HCT116 (cell line): ENCODE data around the gene MANSC1. TPM values are rescaled to one million over a fixed set of nuclear protein-coding genes. Genes with fewer than 3 reads are reported as not detected.

ENCODE experiments used
- ATAC-seq: fragments of 200-7000 bp; cut with Tn5 transposase; 2 replicates; pipeline ENCODE4 v1.9.1; 2020; ENCODE audit warnings: mild to moderate bottlenecking, moderate library complexity
- BruUV-seq: library from RNA; stranded (reverse); fragments of 400-500 nt; replicated peaks from 2 replicates; lab custom pipeline; 2021; lab: Mats Ljungman, UMichigan
- CTCF ChIA-PET: fragments of 300-600 bp; sonication (Branson Sonifier 250); formaldehyde crosslinking; loops from one replicate; lab custom pipeline; 2021; ENCODE audit warnings: antibody characterized with exemption; lab: Charles Lee
- POLR2A ChIA-PET: fragments of 300-600, 350-600 bp; sonication (Branson Sonifier 250); formaldehyde crosslinking; loops from one replicate; lab custom pipeline; 2021; ENCODE audit warnings: antibody characterized with exemption; lab: Charles Lee
- RAD21 ChIA-PET, 2 experiments: fragments of 300-600 bp; sonication (Branson Sonifier 250); formaldehyde crosslinking; loops; one replicate each; lab custom pipeline; 2023; ENCODE audit warnings: low total read pairs in 2 of 2; ENCODE audit not compliant: uncharacterized antibody in 2 of 2, unreplicated experiment in 2 of 2, low non-redundant PET in 1 of 2; lab: Charles Lee
- DNase-seq: peaks from one replicate; pipeline ENCODE4 v3.0.0-alpha.2; 2010; ENCODE audit warnings: low read depth, low spot score
- H2AFZ ChIP-seq: fragments of 200-600 bp; shearing (Covaris generic), sonication (generic); 2 replicates; pipeline ENCODE4 v1.6.1; 2017; ENCODE audit warnings: low read depth, mixed run types, mixed read lengths, antibody characterized with exemption, low read length; ENCODE audit not compliant: poor library complexity, severe bottlenecking
- H3K27ac ChIP-seq: 2 replicates; pipeline ENCODE4 v1.5.1; 2012; ENCODE audit warnings: low read depth, low read length
- H3K27me3 ChIP-seq: fragments of 200-600 bp; sonication (generic); 2 replicates; pipeline ENCODE4 v1.6.1; 2016; ENCODE audit warnings: mixed run types, low read length, mixed read lengths; ENCODE audit not compliant: insufficient read depth
- H3K36me3 ChIP-seq, 2 experiments: fragments of 200-500 bp in 1 of 2; fragments of 200-600 bp in 1 of 2; sonication (Bioruptor generic) in 1 of 2; sonication (generic) in 1 of 2; 2 replicates each; pipeline versions ENCODE4 v1.5.1 to v1.6.1; 2014 to 2016; ENCODE audit warnings: low read length in 2 of 2, inconsistent platforms in 1 of 2, mixed read lengths in 1 of 2, mixed run types in 1 of 2; ENCODE audit not compliant: insufficient read depth in 2 of 2, control insufficient read depth in 1 of 2
- H3K4me1 ChIP-seq, 2 experiments: fragments of 200-600 bp in 1 of 2; sonication (generic) in 1 of 2; 2 replicates each; pipeline versions ENCODE4 v1.5.1 to v1.6.1; 2012 to 2017; ENCODE audit warnings: low read length in 2 of 2, inconsistent platforms in 1 of 2, mild to moderate bottlenecking in 1 of 2, mixed read lengths in 1 of 2, mixed run types in 1 of 2, moderate library complexity in 1 of 2; ENCODE audit not compliant: insufficient read depth in 2 of 2, control insufficient read depth in 1 of 2
- H3K4me2 ChIP-seq: fragments of 200-600 bp; sonication (generic); 2 replicates; pipeline ENCODE4 v1.6.1; 2017; ENCODE audit warnings: mixed run types, low read length, mixed read lengths
- H3K4me3 ChIP-seq, 2 experiments: fragments of 200-600 bp in 1 of 2; sonication (generic) in 1 of 2; replicated peaks in 1 of 2; 2 replicates each; pipeline ENCODE4 v1.5.1; 2011 to 2016; ENCODE audit warnings: low read length in 2 of 2, control low read depth in 1 of 2, low read depth in 1 of 2, mild to moderate bottlenecking in 1 of 2, mixed read lengths in 1 of 2, mixed run types in 1 of 2
- H3K79me2 ChIP-seq: fragments of 200-600 bp; sonication (generic); 2 replicates; pipeline ENCODE4 v1.6.1; 2017; ENCODE audit warnings: mild to moderate bottlenecking, mixed run types, low read length, moderate library complexity, mixed read lengths; ENCODE audit not compliant: insufficient read depth
- H3K9ac ChIP-seq: fragments of 200-600 bp; sonication (generic); 2 replicates; pipeline ENCODE4 v1.6.1; 2016; ENCODE audit warnings: low read length, mixed read lengths
- H3K9me2 ChIP-seq: fragments of 200-600 bp; sonication (generic), shearing (Covaris generic); 2 replicates; pipeline ENCODE4 v1.6.1; 2017; ENCODE audit warnings: mixed run types, mild to moderate bottlenecking, moderate library complexity; ENCODE audit not compliant: insufficient read depth
- H3K9me3 ChIP-seq, 2 experiments: fragments of 200-500 bp in 1 of 2; fragments of 200-600 bp in 1 of 2; sonication (Bioruptor generic) in 1 of 2; sonication (generic) in 1 of 2; 2 replicates each; pipeline ENCODE4 v1.6.1; 2014 to 2017; ENCODE audit warnings: low read length in 2 of 2, mixed read lengths in 2 of 2, inconsistent platforms in 1 of 2, low read depth in 1 of 2, mild to moderate bottlenecking in 1 of 2, mixed run types in 1 of 2, moderate library complexity in 1 of 2; ENCODE audit not compliant: control insufficient read depth in 1 of 2, insufficient read depth in 1 of 2
- H4K20me1 ChIP-seq: fragments of 200-600 bp; sonication (generic), shearing (Covaris generic); 2 replicates; pipeline ENCODE4 v1.6.1; 2017; ENCODE audit warnings: mixed run types, mild to moderate bottlenecking, moderate library complexity; ENCODE audit not compliant: insufficient read depth
- FOSL1 ChIP-seq: IDR thresholded peaks from 2 replicates; pipeline ENCODE4 v1.6.1; 2012; ENCODE audit warnings: low read depth
- JUND ChIP-seq: IDR thresholded peaks from 2 replicates; pipeline ENCODE4 v1.6.1; 2012
- POLR2A ChIP-seq: IDR thresholded peaks from 2 replicates; pipeline ENCODE4 v1.7.0; 2011; ENCODE audit warnings: borderline replicate concordance; ENCODE audit not compliant: insufficient read depth, insufficient read length; ENCODE audit errors: extremely low read depth
- RAD21 ChIP-seq: IDR thresholded peaks from 2 replicates; pipeline ENCODE4 v1.6.1; 2012; ENCODE audit warnings: low read depth, mild to moderate bottlenecking
- TCF7L2 ChIP-seq: IDR thresholded peaks from 2 replicates; pipeline ENCODE4 v1.7.0; 2011; ENCODE audit warnings: borderline replicate concordance, inconsistent platforms; ENCODE audit not compliant: insufficient read depth, insufficient read length; ENCODE audit errors: extremely low read depth
- intact Hi-C: fragments of 100-400 bp; cut with micrococcal nuclease; formaldehyde crosslinking; loops from 2 replicates; pipeline ENCODE4 v1.10.0; 2022
- total RNA-seq: library from RNA; stranded (reverse); gene quantifications from one replicate; pipeline ENCODE4 v1.2.1, GENCODE V29; 2021; ENCODE audit not compliant: unreplicated experiment
- TF ChIP-seq, protein P1 (sequence below): IDR thresholded peaks from 2 replicates; pipeline ENCODE4 v1.6.1; 2011; ENCODE audit warnings: mild to moderate bottlenecking, low read length, moderate library complexity; ENCODE audit not compliant: insufficient replicate concordance; ENCODE audit errors: extremely low read depth
- TF ChIP-seq, protein P2 (sequence below), 3 experiments: fragments of 200-600 bp in 1 of 3; sonication (generic) in 1 of 3; IDR thresholded peaks in 2 of 3; conservative IDR thresholded peaks in 1 of 3; 2 replicates each; pipeline ENCODE4 v1.5.1; 2012 to 2017; ENCODE audit warnings: low read depth in 2 of 3, low read length in 2 of 3, antibody characterized with exemption in 1 of 3, borderline replicate concordance in 1 of 3, control low read depth in 1 of 3, mild to moderate bottlenecking in 1 of 3, mixed read lengths in 1 of 3, mixed run types in 1 of 3, moderate library complexity in 1 of 3; ENCODE audit not compliant: insufficient read depth in 1 of 3

Gene MANSC1
- total RNA-seq, 1 experiment from 2014 or later, result 0.20 TPM

DNA sequence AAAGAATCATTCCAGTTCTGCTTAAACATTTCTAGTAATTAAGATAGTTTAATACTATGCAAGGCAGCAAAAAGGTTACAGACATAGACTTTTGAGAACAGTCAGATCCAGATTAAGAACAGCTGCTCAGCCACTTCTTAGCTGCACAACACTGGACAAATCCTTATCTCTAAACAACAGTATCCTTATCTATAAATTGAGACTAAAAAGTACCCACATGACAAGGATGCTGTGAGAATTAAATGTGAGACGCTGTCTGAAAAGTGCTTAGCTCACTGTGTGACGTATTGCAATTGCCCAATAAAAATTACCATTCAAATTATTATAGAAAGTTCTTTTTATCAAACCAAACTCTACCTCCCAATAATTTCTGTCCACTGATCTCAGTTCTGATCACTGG is 42.4 kb upstream of the MANSC1 start:
- peaks cover 0 to 4% of the 10 kb centered on the region in 2 experiments; a peak in 2 of 4 replicates for H3K4me1 ChIP-seq

More for the DNA sequence above, 42.4 kb upstream of the MANSC1 start:
- Histone ChIP-seq H4K20me1 (no peaks in the 10 kb centered on the region), H3K27ac (no peak overlapping the region), H3K4me2 (no peak overlapping the region), H3K27me3 (no peaks in the 10 kb centered on the region), H3K4me3 (no peak overlapping the region), H2AFZ (no peak overlapping the region), H3K9me2 (no peaks in the 10 kb centered on the region), H3K36me3 (no peaks in the 10 kb centered on the region), H3K9me3 (no peaks in the 10 kb centered on the region), H3K9ac (no peak overlapping the region), H3K79me2 (no peaks in the 10 kb centered on the region)
- ATAC-seq (no peak), DNase-seq (no peak)
- intact Hi-C loops, result no loop called here
- ChIA-PET POLR2A (no interaction called here), CTCF (no interaction called here), RAD21 (no interaction called here)
- TF ChIP-seq, protein P1, sequence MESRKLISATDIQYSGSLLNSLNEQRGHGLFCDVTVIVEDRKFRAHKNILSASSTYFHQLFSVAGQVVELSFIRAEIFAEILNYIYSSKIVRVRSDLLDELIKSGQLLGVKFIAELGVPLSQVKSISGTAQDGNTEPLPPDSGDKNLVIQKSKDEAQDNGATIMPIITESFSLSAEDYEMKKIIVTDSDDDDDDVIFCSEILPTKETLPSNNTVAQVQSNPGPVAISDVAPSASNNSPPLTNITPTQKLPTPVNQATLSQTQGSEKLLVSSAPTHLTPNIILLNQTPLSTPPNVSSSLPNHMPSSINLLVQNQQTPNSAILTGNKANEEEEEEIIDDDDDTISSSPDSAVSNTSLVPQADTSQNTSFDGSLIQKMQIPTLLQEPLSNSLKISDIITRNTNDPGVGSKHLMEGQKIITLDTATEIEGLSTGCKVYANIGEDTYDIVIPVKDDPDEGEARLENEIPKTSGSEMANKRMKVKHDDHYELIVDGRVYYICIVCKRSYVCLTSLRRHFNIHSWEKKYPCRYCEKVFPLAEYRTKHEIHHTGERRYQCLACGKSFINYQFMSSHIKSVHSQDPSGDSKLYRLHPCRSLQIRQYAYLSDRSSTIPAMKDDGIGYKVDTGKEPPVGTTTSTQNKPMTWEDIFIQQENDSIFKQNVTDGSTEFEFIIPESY, result no peak
- TF ChIP-seq, protein P2, sequence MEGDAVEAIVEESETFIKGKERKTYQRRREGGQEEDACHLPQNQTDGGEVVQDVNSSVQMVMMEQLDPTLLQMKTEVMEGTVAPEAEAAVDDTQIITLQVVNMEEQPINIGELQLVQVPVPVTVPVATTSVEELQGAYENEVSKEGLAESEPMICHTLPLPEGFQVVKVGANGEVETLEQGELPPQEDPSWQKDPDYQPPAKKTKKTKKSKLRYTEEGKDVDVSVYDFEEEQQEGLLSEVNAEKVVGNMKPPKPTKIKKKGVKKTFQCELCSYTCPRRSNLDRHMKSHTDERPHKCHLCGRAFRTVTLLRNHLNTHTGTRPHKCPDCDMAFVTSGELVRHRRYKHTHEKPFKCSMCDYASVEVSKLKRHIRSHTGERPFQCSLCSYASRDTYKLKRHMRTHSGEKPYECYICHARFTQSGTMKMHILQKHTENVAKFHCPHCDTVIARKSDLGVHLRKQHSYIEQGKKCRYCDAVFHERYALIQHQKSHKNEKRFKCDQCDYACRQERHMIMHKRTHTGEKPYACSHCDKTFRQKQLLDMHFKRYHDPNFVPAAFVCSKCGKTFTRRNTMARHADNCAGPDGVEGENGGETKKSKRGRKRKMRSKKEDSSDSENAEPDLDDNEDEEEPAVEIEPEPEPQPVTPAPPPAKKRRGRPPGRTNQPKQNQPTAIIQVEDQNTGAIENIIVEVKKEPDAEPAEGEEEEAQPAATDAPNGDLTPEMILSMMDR (IDR thresholded peaks at IDR 0.05 in 2 of 3, conservative IDR thresholded peaks at IDR 0.05 in 1 of 3; ENCODE audit: borderline replicate concordance in 1 of 3, insufficient read depth in 1 of 3, low read depth in 2 of 3, low read length in 2 of 3), result no peak
- TF ChIP-seq POLR2A (no peak), TCF7L2 (no peak), RAD21 (no peak), FOSL1 (no peak), JUND (no peak)
- BruUV-seq, result no TSS peak
